H1 (cell line): ENCODE results near the gene OR10C1.

Experiments used
- CEBPB ChIP-seq: IDR thresholded peaks from 2 replicates; pipeline ENCODE4 v1.6.1; 2012; ENCODE audit warnings: low read depth, low read length
- CHD1 ChIP-seq: IDR thresholded peaks from 2 replicates; pipeline ENCODE4 v1.6.1; 2012; ENCODE audit warnings: low read depth, low read length, improper control_type of control experiment
- EGR1 ChIP-seq: IDR thresholded peaks from 2 replicates; pipeline ENCODE4 v1.6.1; 2011; ENCODE audit warnings: low read depth, low read length, borderline replicate concordance
- NANOG ChIP-seq: IDR thresholded peaks from 2 replicates; pipeline ENCODE4 v1.6.1; 2011; ENCODE audit warnings: low read length, low read depth, mild to moderate bottlenecking, inconsistent platforms; ENCODE audit not compliant: insufficient read depth, poor library complexity, severe bottlenecking
- POLR2A ChIP-seq, 2 experiments: IDR thresholded peaks; 1 replicate in 1 of 2; 2 replicates in 1 of 2; pipeline ENCODE4 v1.6.1; 2011; ENCODE audit warnings: low read depth in 2 of 2, low read length in 2 of 2, mild to moderate bottlenecking in 2 of 2; ENCODE audit errors: control extremely low read depth in 1 of 2
- RXRA ChIP-seq: IDR thresholded peaks from 2 replicates; pipeline ENCODE4 v1.6.1; 2011; ENCODE audit warnings: low read depth, mild to moderate bottlenecking, low read length, moderate library complexity; ENCODE audit not compliant: insufficient read depth
- TAF1 ChIP-seq: IDR thresholded peaks from 2 replicates; pipeline ENCODE4 v1.6.1; 2011; ENCODE audit warnings: mild to moderate bottlenecking, low read depth, low read length
- TCF12 ChIP-seq: IDR thresholded peaks from 2 replicates; pipeline ENCODE4 v1.6.1; 2011; ENCODE audit warnings: low read depth, mild to moderate bottlenecking, low read length
- USF2 ChIP-seq: IDR thresholded peaks from 2 replicates; pipeline ENCODE4 v1.6.1; 2011; ENCODE audit warnings: low read length, improper control_type of control experiment
- TF ChIP-seq, protein P1 (sequence below): IDR thresholded peaks from 2 replicates; pipeline ENCODE4 v1.6.1; 2012; ENCODE audit warnings: low read length, inconsistent platforms

GRCh38 chr6:29424575-29424974, 14.5 kb upstream of the OR10C1 start:
- TF ChIP-seq POLR2A (IDR thresholded peaks at IDR 0.05; ENCODE audit: control extremely low read depth in 1 of 2, low read depth in 2 of 2, low read length in 2 of 2): no peak
- TF ChIP-seq CHD1: no peak
- no peak for TF ChIP-seq NANOG
- TF ChIP-seq CEBPB: no peak
- TF ChIP-seq USF2: no peak
- no peak for TF ChIP-seq TAF1
- TF ChIP-seq, protein P1, sequence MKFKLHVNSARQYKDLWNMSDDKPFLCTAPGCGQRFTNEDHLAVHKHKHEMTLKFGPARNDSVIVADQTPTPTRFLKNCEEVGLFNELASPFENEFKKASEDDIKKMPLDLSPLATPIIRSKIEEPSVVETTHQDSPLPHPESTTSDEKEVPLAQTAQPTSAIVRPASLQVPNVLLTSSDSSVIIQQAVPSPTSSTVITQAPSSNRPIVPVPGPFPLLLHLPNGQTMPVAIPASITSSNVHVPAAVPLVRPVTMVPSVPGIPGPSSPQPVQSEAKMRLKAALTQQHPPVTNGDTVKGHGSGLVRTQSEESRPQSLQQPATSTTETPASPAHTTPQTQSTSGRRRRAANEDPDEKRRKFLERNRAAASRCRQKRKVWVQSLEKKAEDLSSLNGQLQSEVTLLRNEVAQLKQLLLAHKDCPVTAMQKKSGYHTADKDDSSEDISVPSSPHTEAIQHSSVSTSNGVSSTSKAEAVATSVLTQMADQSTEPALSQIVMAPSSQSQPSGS: no peak
- TF ChIP-seq EGR1: no peak
- no peak for TF ChIP-seq TCF12
- TF ChIP-seq RXRA: no peak
